Ishikawa (cell line): Measurements from ENCODE around the gene DGUOK.

Experiments
- CEBPB ChIP-seq: IDR thresholded peaks from 2 replicates; pipeline ENCODE4 v1.6.1; 2012
- CREB1 ChIP-seq: IDR thresholded peaks from 2 replicates; pipeline ENCODE4 v1.6.1; 2012; ENCODE audit warnings: low read depth
- EGR1 ChIP-seq: IDR thresholded peaks from 2 replicates; pipeline ENCODE4 v1.6.1; 2012
- EP300 ChIP-seq: IDR thresholded peaks from 2 replicates; pipeline ENCODE4 v1.6.1; 2012; ENCODE audit warnings: borderline replicate concordance
- FOXM1 ChIP-seq: IDR thresholded peaks from 2 replicates; pipeline ENCODE4 v1.6.1; 2012; ENCODE audit warnings: low read depth, borderline replicate concordance
- NFIC ChIP-seq: IDR thresholded peaks from 2 replicates; pipeline ENCODE4 v1.6.1; 2012
- RAD21 ChIP-seq: IDR thresholded peaks from 2 replicates; pipeline ENCODE4 v1.6.1; 2012; ENCODE audit warnings: low read depth
- TAF1 ChIP-seq: IDR thresholded peaks from 2 replicates; pipeline ENCODE4 v1.6.1; 2012; ENCODE audit warnings: low read depth, mild to moderate bottlenecking
- TCF12 ChIP-seq: IDR thresholded peaks from 2 replicates; pipeline ENCODE4 v1.6.1; 2012; ENCODE audit warnings: low read depth
- TEAD4 ChIP-seq: IDR thresholded peaks from 2 replicates; pipeline ENCODE4 v1.6.1; 2012
- YY1 ChIP-seq: IDR thresholded peaks from 2 replicates; pipeline ENCODE4 v1.6.1; 2012; ENCODE audit warnings: low read depth
- ZBTB7A ChIP-seq: IDR thresholded peaks from 2 replicates; pipeline ENCODE4 v1.6.1; 2012; ENCODE audit warnings: low read depth
- TF ChIP-seq, protein P1 (sequence below): IDR thresholded peaks from 2 replicates; pipeline ENCODE4 v1.6.1; 2012
- TF ChIP-seq, protein P2 (sequence below): IDR thresholded peaks from 2 replicates; pipeline ENCODE4 v1.6.1; 2012
- TF ChIP-seq, protein P3 (sequence below): IDR thresholded peaks from 2 replicates; pipeline ENCODE4 v1.6.1; 2012; ENCODE audit warnings: low read depth, mild to moderate bottlenecking

The DGUOK gene

DNA sequence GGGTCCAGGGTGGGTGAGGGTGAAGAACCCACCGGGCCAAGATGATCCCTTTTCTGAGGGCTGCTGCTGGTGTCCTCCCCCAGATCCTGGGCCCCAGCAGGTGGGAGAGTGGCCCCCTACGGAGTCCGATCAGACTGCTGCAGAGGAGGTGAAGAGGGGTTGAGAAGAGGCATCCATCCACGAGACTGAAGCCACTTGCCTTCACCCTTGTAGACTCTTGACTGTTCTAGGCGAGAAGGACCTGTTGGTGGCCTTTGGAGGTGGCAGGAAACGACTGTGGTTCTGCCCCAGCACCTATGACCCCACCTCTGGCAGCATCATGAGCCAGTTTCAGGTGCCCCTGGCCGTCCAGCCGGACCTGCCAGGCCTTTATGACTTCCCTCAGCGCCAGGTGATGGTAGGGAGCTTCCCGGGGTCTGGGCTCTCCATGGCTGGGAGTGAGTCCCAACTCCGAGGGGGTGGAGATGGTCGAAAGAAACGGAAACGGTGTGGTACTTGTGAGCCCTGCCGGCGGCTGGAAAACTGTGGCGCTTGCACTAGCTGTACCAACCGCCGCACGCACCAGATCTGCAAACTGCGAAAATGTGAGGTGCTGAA is 59.5 kb downstream of the DGUOK start:
- TF ChIP-seq RAD21 (no peak), YY1 (no peak), TEAD4 (no peak), CEBPB (no peak), EGR1 (no peak), FOXM1 (no peak), ZBTB7A (no peak), TCF12 (no peak), TAF1 (no peak), NFIC (no peak), EP300 (no peak), CREB1 (no peak)
- TF ChIP-seq, protein P1, sequence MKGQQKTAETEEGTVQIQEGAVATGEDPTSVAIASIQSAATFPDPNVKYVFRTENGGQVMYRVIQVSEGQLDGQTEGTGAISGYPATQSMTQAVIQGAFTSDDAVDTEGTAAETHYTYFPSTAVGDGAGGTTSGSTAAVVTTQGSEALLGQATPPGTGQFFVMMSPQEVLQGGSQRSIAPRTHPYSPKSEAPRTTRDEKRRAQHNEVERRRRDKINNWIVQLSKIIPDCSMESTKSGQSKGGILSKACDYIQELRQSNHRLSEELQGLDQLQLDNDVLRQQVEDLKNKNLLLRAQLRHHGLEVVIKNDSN = no peak
- TF ChIP-seq, protein P2, sequence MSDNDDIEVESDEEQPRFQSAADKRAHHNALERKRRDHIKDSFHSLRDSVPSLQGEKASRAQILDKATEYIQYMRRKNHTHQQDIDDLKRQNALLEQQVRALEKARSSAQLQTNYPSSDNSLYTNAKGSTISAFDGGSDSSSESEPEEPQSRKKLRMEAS = no peak
- TF ChIP-seq, protein P3, sequence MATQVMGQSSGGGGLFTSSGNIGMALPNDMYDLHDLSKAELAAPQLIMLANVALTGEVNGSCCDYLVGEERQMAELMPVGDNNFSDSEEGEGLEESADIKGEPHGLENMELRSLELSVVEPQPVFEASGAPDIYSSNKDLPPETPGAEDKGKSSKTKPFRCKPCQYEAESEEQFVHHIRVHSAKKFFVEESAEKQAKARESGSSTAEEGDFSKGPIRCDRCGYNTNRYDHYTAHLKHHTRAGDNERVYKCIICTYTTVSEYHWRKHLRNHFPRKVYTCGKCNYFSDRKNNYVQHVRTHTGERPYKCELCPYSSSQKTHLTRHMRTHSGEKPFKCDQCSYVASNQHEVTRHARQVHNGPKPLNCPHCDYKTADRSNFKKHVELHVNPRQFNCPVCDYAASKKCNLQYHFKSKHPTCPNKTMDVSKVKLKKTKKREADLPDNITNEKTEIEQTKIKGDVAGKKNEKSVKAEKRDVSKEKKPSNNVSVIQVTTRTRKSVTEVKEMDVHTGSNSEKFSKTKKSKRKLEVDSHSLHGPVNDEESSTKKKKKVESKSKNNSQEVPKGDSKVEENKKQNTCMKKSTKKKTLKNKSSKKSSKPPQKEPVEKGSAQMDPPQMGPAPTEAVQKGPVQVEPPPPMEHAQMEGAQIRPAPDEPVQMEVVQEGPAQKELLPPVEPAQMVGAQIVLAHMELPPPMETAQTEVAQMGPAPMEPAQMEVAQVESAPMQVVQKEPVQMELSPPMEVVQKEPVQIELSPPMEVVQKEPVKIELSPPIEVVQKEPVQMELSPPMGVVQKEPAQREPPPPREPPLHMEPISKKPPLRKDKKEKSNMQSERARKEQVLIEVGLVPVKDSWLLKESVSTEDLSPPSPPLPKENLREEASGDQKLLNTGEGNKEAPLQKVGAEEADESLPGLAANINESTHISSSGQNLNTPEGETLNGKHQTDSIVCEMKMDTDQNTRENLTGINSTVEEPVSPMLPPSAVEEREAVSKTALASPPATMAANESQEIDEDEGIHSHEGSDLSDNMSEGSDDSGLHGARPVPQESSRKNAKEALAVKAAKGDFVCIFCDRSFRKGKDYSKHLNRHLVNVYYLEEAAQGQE = no peak

DNA sequence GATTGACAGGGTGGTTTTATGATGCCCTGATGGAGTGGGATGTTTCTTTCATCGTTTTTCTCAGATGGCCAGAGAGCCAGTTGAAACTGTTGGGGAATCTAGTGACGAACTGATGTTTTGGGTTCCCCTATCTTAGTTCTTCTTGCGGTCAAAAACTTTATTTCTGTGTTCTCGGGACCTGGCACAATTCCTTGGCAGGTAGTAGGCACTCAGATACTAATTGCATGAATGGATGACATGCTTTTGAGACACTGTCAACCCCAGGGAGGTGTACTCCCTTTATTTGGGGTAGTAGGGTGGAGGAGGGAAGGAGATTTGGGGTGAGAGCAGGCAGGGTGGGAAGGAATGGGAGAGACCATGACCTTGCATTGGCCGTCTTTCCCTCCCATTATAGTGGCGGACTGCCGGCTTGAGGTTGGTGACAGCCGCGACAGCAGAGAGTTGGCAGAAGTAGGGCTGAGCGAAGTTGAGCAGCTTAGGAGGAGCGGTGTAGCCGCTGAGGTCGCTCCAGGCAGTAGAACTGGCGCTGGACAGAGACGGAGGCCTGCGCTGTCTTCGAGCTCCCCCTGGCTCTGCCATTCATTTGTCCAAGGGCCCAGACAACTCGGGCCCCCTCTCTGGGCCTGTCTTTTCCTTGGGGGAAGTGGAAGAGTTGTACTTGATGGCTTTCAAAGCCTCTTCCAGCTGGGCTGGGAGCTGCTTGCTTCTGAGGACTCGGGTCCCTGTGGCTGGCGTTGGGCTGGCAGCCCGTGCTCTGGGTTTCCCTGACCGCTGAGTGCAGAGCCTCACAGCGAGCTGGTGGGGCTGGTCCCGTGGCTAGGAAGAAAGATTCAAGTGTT is 60.6 kb downstream of the DGUOK start:
- no peak for TF ChIP-seq TAF1
- TF ChIP-seq YY1 = no peak
- TF ChIP-seq CREB1 = no peak
- no peak for TF ChIP-seq FOXM1
- no peak for TF ChIP-seq RAD21
- TF ChIP-seq NFIC = no peak
- TF ChIP-seq, protein P1 = no peak
- TF ChIP-seq, protein P3 = no peak
- TF ChIP-seq EP300 = no peak
- no peak for TF ChIP-seq ZBTB7A
- TF ChIP-seq, protein P2 = no peak
- TF ChIP-seq TEAD4 = no peak
- no peak for TF ChIP-seq EGR1

DNA sequence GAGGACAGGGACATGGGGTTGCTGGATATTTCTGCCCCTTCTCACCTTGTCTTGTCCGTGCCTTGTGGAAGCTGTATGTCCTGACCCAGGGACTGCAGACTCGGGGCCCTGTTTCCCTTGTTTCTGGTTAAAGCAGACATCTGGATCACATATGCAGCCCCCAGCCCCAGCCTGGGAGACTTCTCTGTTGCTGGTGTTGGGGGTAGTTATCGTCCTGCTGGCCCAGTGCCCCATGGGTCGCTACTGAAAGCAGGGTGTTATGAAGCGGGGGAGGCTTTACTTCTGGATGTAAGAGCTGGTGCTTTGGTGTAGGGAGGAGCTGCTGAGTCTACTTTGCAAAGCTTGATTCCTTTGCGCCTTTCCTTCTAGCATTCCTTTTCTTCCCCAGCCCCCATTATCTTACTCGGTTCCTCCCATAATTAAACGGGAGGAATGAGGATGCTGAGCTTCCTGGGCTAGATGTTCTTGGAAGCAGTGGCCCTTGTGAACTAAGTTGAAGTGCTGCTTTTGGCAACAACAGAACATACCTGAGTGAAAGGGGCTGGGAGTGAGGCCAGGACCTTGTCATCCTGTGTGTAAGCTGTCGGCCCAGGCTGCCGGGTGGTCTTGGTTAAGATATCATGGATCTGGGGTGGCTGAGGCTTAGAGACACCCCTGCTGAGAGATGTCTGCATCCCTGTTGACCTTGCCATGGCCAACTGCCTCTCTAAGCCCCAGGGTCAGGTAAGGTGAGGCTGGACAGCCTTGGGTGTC is 61.4 kb downstream of the DGUOK start:
- no peak for TF ChIP-seq TCF12

DNA sequence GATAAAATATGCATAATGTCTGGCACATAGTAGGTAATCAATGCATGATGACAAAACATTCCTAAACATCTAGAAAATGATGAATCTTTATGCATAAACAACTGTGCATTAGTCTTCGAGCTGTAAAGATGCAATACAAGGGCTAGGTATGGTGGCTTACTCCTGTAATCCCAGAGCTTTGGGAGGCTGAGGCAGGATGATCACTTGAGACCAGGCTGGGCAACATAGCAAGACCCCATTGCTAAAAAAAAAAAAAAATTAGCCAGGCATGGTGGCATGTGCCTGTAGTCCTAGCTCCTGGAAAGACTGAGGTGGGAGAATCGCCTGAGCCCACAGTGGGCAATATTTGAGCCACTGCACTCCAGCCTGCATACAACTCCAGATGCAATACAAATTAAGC is 63.3 kb downstream of the DGUOK start:
- TF ChIP-seq NFIC = no peak
- no peak for TF ChIP-seq EGR1
- TF ChIP-seq, protein P3 = no peak
- TF ChIP-seq, protein P2 = no peak
- no peak for TF ChIP-seq CEBPB
- TF ChIP-seq RAD21 = no peak
- TF ChIP-seq, protein P1 = no peak
- no peak for TF ChIP-seq FOXM1
- no peak for TF ChIP-seq CREB1
- TF ChIP-seq EP300 = no peak
- TF ChIP-seq YY1 = no peak
- TF ChIP-seq TCF12 = no peak
- no peak for TF ChIP-seq TEAD4
- TF ChIP-seq TAF1 = no peak
- no peak for TF ChIP-seq ZBTB7A
